ENCODE measurements around the gene LZTR1.
A peak's percentile ranks its signal among the peaks of the same experiment; 100 is the strongest.

- TF ChIP-seq, protein P1, sequence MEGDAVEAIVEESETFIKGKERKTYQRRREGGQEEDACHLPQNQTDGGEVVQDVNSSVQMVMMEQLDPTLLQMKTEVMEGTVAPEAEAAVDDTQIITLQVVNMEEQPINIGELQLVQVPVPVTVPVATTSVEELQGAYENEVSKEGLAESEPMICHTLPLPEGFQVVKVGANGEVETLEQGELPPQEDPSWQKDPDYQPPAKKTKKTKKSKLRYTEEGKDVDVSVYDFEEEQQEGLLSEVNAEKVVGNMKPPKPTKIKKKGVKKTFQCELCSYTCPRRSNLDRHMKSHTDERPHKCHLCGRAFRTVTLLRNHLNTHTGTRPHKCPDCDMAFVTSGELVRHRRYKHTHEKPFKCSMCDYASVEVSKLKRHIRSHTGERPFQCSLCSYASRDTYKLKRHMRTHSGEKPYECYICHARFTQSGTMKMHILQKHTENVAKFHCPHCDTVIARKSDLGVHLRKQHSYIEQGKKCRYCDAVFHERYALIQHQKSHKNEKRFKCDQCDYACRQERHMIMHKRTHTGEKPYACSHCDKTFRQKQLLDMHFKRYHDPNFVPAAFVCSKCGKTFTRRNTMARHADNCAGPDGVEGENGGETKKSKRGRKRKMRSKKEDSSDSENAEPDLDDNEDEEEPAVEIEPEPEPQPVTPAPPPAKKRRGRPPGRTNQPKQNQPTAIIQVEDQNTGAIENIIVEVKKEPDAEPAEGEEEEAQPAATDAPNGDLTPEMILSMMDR (IDR thresholded peaks at IDR 0.05; ENCODE audit: low read depth, low read length, missing input control) = peak; percentile 1
- TF ChIP-seq, protein P2, sequence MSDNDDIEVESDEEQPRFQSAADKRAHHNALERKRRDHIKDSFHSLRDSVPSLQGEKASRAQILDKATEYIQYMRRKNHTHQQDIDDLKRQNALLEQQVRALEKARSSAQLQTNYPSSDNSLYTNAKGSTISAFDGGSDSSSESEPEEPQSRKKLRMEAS (IDR thresholded peaks at IDR 0.05) = no peak
- peak; percentile 20 for TF ChIP-seq YY1 (IDR thresholded peaks at IDR 0.05)
These were observed 30.8 kb upstream of the LZTR1 start for GRCh38 chr22:20951151-20951931.

All from liver (tissue), 2 donors.